DND-41 (cell line): ENCODE results near the gene MPO.

Experiments
- CTCF ChIP-seq: IDR thresholded peaks from 2 replicates; pipeline ENCODE4 v1.5.1; 2012; ENCODE audit warnings: borderline replicate concordance, low read length, moderate library complexity, mild to moderate bottlenecking; ENCODE audit not compliant: poor library complexity, severe bottlenecking; ENCODE audit errors: extremely low read depth
- EZH2 ChIP-seq: IDR thresholded peaks from 3 replicates; pipeline ENCODE4 v1.6.1; 2012; ENCODE audit warnings: borderline replicate concordance, low read depth, mild to moderate bottlenecking, moderate library complexity, low read length, inconsistent platforms; ENCODE audit not compliant: severe bottlenecking

GRCh38 chr17:58322581-58323185 lies 41.9 kb upstream of the MPO start:
- no peak for TF ChIP-seq CTCF
- TF ChIP-seq EZH2 = no peak
